Measurements from ENCODE around the gene ZNF768.

The ZNF768 gene

DNA sequence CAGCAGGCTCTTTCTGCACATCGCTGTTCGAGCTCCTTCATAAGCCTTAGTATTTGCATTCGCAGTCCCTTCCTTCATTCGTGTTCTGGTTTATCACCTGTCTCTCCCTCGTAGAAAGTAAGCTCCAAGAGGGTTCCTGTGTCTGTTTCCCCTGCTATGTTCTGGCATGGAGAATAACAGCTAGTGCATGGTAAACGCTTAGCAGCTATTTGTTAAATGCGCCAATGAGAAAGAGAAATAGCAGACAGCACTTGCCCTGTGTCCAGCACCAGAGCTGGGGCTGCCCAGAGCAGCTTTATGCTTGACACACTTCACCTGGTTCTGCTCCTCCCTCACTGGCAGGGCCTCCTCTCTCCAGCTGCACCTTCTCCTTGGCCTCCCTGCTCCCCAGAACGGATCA, 39.6 kb upstream of the ZNF768 start:
- Histone ChIP-seq H3K4me1 (ENCODE audit: control insufficient read depth in 1 of 2, insufficient read depth in 2 of 2, low read length in 2 of 2) (peaks cover 0 to 16% of the 10 kb centered on the region in 2 donors), H3K4me3 (ENCODE audit: low read depth in 1 of 2, low read length in 2 of 2) (no peak overlapping the region), H3K36me3 (ENCODE audit: control insufficient read depth in 1 of 2, insufficient read depth in 2 of 2, low read length in 2 of 2) (no peaks in the 10 kb centered on the region), H3K27ac (ENCODE audit: low read length) (no peak overlapping the region), H3K9me3 (ENCODE audit: control insufficient read depth in 1 of 2, low read length in 2 of 2) (no peaks in the 10 kb centered on the region), H3K27me3 (ENCODE audit: low read depth, low read length) (no peaks in the 10 kb centered on the region)

DNA sequence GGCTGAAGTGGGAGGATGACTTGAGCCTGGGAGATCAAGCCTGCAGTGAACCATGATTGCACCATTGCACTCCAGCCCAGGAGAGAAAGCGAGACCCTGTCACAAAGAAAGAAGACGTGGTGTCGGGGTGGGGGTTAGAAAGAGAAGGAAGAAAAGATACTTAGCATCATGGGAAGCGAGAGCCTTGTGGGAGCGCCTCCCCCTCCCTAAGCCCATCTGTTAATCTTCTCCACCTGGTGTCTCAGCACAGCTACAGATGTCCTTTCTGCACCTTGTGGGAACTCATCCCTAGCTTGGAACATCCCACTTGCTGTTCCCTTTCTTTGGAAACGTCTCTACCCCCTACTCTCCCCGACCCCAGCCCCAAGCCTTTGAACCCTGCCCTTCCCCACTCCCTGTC, 39.2 kb upstream of the ZNF768 start:
- H3K27me3 ChIP-seq (ENCODE audit: low read depth, low read length), result no peaks in the 10 kb centered on the region

DNA sequence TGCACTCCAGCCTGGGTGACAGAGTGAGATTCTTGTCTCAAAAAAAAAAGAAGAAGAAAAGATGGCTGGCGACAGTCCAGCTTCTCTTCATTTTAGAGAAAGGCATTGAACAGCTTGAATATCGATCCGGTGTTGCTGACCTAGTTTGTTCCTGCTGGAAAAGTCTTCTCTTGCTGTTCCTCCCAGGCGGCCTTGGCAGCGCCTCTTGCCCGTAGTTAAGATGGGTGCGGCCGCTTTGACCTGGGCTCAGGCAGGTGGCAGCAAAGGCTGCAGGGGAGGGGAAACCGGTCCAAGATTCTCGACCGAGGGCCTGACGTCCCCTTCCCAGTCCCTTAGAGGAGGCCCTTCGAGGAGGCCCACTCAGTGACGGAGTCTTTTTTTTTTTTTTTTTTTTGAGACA, 35.7 kb upstream of the ZNF768 start:
- peak overlapping the region in 1 of 2 donors; percentile 65 for H3K4me3 ChIP-seq (ENCODE audit: low read depth in 1 of 2, low read length in 2 of 2)
- H3K27ac ChIP-seq (ENCODE audit: low read length), result no peak overlapping the region

More for the DNA sequence above, 39.2 kb upstream of the ZNF768 start:
- Histone ChIP-seq H3K4me1 (ENCODE audit: control insufficient read depth in 1 of 2, insufficient read depth in 2 of 2, low read length in 2 of 2) (peaks cover 0 to 14% of the 10 kb centered on the region in 2 donors), H3K27ac (ENCODE audit: low read length) (no peak overlapping the region), H3K36me3 (ENCODE audit: control insufficient read depth in 1 of 2, insufficient read depth in 2 of 2, low read length in 2 of 2) (no peaks in the 10 kb centered on the region), H3K4me3 (ENCODE audit: low read depth in 1 of 2, low read length in 2 of 2) (no peak overlapping the region), H3K9me3 (ENCODE audit: control insufficient read depth in 1 of 2, low read length in 2 of 2) (no peaks in the 10 kb centered on the region)

DNA sequence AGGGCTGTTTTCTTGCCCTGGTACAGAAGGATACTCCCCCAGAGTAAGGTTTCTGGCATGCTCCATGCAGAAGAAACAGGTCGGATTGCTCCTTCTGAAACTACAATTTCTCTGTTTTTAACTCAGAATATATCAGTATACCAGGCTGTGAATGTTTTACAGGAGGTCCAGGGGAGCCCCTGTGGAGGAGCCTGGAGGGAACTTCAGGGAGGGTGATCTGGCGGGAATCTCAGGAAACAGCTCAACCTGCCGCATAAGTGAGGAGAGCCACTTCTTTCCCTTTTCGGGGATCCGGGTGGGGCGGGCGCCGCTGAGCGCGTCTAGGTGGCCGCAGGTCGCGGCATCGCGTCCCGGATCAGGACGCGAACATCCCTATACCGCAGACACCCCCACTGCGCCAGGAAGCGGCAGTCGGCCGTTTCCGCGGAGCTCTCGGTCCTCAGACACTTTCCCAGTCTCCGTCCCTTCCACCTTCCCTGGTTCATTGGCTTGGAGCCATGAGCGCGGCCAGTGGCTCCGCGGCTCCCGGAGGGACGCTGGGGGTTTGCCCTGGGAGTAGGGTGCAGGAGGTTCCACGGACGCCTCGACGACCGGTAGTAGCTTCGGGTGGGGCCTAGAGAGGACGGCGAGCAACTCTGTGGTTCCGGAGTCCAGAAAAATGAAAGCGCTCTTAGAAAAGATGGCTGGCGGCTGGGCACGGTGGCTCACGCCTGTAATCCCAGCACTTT, 34.9 kb upstream of the ZNF768 start:
- no peaks in the 10 kb centered on the region for H3K9me3 ChIP-seq (ENCODE audit: control insufficient read depth in 1 of 2, low read length in 2 of 2)
- peak overlapping the region; percentile 23 for H3K27ac ChIP-seq (ENCODE audit: low read length)
- peaks cover 0 to 13% of the 10 kb centered on the region in 2 donors for H3K4me1 ChIP-seq (ENCODE audit: control insufficient read depth in 1 of 2, insufficient read depth in 2 of 2, low read length in 2 of 2)

More for the DNA sequence above, 35.7 kb upstream of the ZNF768 start:
- no peaks in the 10 kb centered on the region for H3K36me3 ChIP-seq (ENCODE audit: control insufficient read depth in 1 of 2, insufficient read depth in 2 of 2, low read length in 2 of 2)
- H3K4me1 ChIP-seq (ENCODE audit: control insufficient read depth in 1 of 2, insufficient read depth in 2 of 2, low read length in 2 of 2), result peaks cover 0 to 10% of the 10 kb centered on the region in 2 donors
- H3K9me3 ChIP-seq (ENCODE audit: control insufficient read depth in 1 of 2, low read length in 2 of 2), result no peaks in the 10 kb centered on the region
- H3K27me3 ChIP-seq (ENCODE audit: low read depth, low read length), result no peaks in the 10 kb centered on the region

DNA sequence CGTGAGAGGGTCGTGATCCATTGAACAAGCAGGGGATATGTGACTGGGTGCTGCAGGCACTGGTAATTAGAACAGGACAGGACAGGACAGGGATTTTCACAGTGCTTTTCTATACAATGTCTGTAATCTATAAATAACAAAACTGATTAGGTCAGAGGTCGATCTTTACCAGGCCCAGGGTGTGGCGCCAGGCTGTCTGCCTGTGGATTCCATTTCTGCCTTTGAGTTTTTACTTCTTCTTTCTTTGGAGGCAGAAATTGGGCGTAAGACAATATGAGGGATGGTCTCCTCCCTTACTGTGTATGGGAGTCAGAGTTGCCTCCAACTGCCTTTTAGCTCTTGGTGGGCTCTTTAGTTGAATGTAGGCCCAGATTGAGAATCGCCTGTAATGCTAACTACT, 33.3 kb upstream of the ZNF768 start:
- H3K9me3 ChIP-seq (ENCODE audit: control insufficient read depth in 1 of 2, low read length in 2 of 2), result no peaks in the 10 kb centered on the region
- peaks cover 3 to 10% of the 10 kb centered on the region in 2 donors for H3K36me3 ChIP-seq (ENCODE audit: control insufficient read depth in 1 of 2, insufficient read depth in 2 of 2, low read length in 2 of 2)
- no peak overlapping the region for H3K4me3 ChIP-seq (ENCODE audit: low read depth in 1 of 2, low read length in 2 of 2)
- H3K27ac ChIP-seq (ENCODE audit: low read length), result no peak overlapping the region
- no peaks in the 10 kb centered on the region for H3K27me3 ChIP-seq (ENCODE audit: low read depth, low read length)
- peaks cover 0 to 17% of the 10 kb centered on the region in 2 donors for H3K4me1 ChIP-seq (ENCODE audit: control insufficient read depth in 1 of 2, insufficient read depth in 2 of 2, low read length in 2 of 2)

More for the DNA sequence above, 34.9 kb upstream of the ZNF768 start:
- Histone ChIP-seq H3K27me3 (ENCODE audit: low read depth, low read length) (no peaks in the 10 kb centered on the region), H3K4me3 (ENCODE audit: low read depth in 1 of 2, low read length in 2 of 2) (peak overlapping the region; percentile 55 to 65), H3K36me3 (ENCODE audit: control insufficient read depth in 1 of 2, insufficient read depth in 2 of 2, low read length in 2 of 2) (no peaks in the 10 kb centered on the region)

DNA sequence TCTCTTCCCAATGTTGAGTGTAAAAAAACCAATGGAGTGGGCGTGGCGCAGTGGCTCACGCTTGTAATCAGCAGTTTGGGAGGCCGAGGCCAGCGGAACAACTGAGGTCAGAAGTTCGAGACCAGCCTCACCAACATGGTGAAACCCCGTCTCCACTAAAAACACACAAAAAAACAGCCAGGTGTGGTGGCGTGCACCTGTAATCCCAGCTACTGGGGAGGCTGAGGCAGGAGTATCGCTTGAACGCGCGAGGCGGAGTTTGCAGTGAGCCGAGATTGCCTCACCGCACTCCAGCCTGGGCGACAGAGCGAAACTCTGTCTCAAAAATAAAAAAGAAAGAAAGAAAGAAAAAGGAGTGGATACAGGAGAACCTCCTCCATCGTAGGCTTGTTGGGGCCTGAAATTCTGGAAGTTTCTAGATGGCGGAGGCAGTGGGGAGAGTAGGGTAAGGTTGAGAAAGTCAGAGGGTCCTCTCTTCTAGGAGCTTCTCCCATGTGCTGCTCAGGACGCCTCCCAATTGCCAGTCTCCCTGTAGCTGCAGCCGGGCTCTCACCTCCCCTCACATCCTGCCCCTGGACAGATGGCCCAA, 32.5 kb upstream of the ZNF768 start:
- H3K4me1 ChIP-seq (ENCODE audit: control insufficient read depth in 1 of 2, insufficient read depth in 2 of 2, low read length in 2 of 2), result peaks cover 0 to 17% of the 10 kb centered on the region in 2 donors
- H3K27me3 ChIP-seq (ENCODE audit: low read depth, low read length), result no peaks in the 10 kb centered on the region
- H3K27ac ChIP-seq (ENCODE audit: low read length), result peak overlapping the region; percentile 60
- H3K36me3 ChIP-seq (ENCODE audit: control insufficient read depth in 1 of 2, insufficient read depth in 2 of 2, low read length in 2 of 2), result peaks cover 3 to 10% of the 10 kb centered on the region in 2 donors
- H3K4me3 ChIP-seq (ENCODE audit: low read depth in 1 of 2, low read length in 2 of 2), result peak overlapping the region; percentile 53 to 85
- no peaks in the 10 kb centered on the region for H3K9me3 ChIP-seq (ENCODE audit: control insufficient read depth in 1 of 2, low read length in 2 of 2)

DNA sequence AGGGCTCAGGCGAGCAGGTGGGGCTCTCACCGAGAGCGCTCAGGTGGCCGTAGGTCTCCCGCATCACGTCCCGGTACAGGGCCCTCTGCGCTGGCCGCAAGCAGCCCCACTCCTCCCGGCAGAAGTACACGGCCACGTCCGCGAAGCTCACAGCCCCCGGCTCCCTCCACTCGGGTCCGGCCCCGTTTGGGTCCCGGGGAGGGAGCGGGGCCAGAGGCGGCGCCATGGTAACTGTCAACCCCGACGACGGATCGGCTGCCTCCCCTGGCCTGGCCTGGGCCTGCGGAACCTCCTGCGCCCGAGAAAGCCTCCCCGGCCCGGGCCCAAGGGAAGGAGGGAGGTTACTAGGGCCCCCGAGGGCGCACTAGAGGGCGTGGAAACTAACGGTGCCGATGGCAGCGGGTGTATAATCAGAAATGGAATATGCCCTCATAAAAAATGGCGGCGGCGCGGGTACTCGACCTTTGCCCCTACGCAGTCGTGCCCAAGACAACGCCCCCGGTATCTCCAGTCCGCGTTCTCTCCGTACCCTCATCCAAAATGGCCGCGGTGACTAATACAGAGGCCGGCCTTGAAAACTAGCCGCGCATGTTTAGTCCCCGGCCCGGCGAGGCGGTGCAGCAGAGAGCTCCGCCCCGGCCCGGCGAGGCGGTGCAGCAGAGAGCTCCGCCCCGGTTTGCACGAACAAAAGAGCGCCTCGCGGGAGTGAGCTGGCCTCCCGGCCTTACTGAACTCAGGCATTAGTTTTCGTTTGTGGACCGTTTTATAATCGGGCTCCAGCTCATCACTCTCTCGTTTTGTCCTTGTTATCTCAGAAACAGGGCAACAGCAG, 31.8 kb upstream of the ZNF768 start, which contains the start of gene ZNF764:
TSS of gene ZNF764 (minus strand) at position 418 of the 832 bp plus-strand sequence. CDS start at position 226, 192 bp downstream.
- peaks cover 3 to 10% of the 10 kb centered on the region in 2 donors for H3K36me3 ChIP-seq (ENCODE audit: control insufficient read depth in 1 of 2, insufficient read depth in 2 of 2, low read length in 2 of 2)
- no peaks in the 10 kb centered on the region for H3K9me3 ChIP-seq (ENCODE audit: control insufficient read depth in 1 of 2, low read length in 2 of 2)
- peaks cover 2 to 20% of the 10 kb centered on the region in 2 donors for H3K4me1 ChIP-seq (ENCODE audit: control insufficient read depth in 1 of 2, insufficient read depth in 2 of 2, low read length in 2 of 2)
- H3K27me3 ChIP-seq (ENCODE audit: low read depth, low read length), result no peaks in the 10 kb centered on the region
- H3K27ac ChIP-seq (ENCODE audit: low read length), result peak within 1 kb of the TSS; percentile 72
- peak within 1 kb of the TSS; percentile 66 to 85 for H3K4me3 ChIP-seq (ENCODE audit: low read depth in 1 of 2, low read length in 2 of 2)

DNA sequence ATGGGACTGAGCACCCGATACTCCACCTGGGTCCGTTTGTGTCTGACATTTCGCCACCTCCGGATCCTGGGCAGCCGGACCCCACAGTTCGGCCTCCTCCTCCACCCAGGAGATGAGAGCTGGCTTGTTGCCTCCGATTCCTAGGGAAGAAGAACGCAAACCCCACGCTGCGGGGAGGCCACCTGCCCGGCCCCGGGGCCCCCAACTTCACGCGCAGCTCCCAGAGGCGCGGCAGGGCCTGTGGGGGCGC, 31.3 kb upstream of the ZNF768 start:
- Histone ChIP-seq H3K36me3 (ENCODE audit: control insufficient read depth in 1 of 2, insufficient read depth in 2 of 2, low read length in 2 of 2) (peaks cover 9 to 15% of the 10 kb centered on the region in 2 donors), H3K27ac (ENCODE audit: low read length) (peak overlapping the region; percentile 72), H3K27me3 (ENCODE audit: low read depth, low read length) (no peaks in the 10 kb centered on the region), H3K4me3 (ENCODE audit: low read depth in 1 of 2, low read length in 2 of 2) (peak overlapping the region; percentile 66 to 85), H3K9me3 (ENCODE audit: control insufficient read depth in 1 of 2, low read length in 2 of 2) (no peaks in the 10 kb centered on the region), H3K4me1 (ENCODE audit: control insufficient read depth in 1 of 2, insufficient read depth in 2 of 2, low read length in 2 of 2) (peaks cover 6 to 20% of the 10 kb centered on the region in 2 donors)

DNA sequence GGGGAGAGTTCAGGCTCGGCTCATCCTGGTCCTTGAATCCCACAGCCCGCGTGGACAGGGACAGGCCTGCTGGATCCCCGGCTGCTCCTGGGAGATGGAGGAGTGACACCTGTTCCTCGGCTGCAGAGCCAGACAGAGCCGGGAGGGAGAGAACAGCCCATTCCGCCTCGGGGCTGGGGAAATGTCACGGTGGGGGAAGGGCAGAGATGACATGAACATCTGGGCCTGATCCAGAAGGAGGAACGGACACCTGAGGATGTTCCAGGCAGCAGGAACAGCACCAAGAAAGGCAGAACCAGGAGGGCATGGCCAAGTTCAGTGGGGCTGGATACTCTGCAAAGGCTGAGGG, 29.7 kb upstream of the ZNF768 start:
- H3K9me3 ChIP-seq (ENCODE audit: control insufficient read depth in 1 of 2, low read length in 2 of 2), result no peaks in the 10 kb centered on the region
- H3K27me3 ChIP-seq (ENCODE audit: low read depth, low read length), result no peaks in the 10 kb centered on the region
- peaks cover 6 to 17% of the 10 kb centered on the region in 2 donors for H3K4me1 ChIP-seq (ENCODE audit: control insufficient read depth in 1 of 2, insufficient read depth in 2 of 2, low read length in 2 of 2)
- peaks cover 10 to 17% of the 10 kb centered on the region in 2 donors for H3K36me3 ChIP-seq (ENCODE audit: control insufficient read depth in 1 of 2, insufficient read depth in 2 of 2, low read length in 2 of 2)
- no peak overlapping the region for H3K27ac ChIP-seq (ENCODE audit: low read length)
- no peak overlapping the region for H3K4me3 ChIP-seq (ENCODE audit: low read depth in 1 of 2, low read length in 2 of 2)

DNA sequence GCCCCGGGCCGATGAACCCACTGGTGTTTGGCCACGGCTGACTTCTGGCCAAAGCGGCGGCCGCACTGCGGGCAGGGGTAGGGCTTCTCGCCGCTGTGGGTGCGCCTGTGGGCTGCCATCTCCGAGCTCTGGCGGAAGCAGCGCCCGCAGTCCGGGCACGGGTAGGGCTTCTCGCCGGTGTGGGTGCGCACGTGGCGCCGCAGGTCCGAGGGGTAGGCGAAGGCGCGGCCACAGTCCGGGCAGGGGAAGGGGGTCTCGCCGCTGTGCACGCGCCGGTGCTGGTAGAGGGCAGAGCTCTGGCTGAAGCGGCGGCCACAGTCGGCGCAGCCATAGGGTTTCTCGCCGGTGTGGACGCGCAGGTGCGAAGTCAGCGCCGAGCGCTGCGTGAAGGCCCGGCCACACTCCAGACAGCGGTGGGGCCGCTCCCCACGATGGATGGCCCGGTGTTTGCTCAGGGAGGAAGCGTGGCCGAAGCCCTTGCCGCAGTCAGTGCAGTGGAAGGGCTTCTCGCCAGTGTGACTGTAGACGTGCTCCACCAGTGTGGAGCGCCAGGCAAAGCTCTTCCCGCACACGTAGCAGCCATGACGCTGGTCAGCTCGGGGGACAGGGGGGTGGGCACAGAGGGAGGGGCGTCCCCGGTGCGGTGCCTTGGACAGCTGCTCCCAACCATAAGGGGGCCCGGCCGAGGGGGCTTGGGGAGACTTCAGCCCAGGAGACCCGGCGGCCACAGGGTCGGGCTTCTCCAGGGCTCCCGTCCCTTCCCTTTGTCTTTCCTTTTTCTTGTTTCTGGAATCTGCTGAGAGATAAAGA, 29.2 kb upstream of the ZNF768 start:
- Histone ChIP-seq H3K9me3 (ENCODE audit: control insufficient read depth in 1 of 2, low read length in 2 of 2) (no peaks in the 10 kb centered on the region), H3K4me1 (ENCODE audit: control insufficient read depth in 1 of 2, insufficient read depth in 2 of 2, low read length in 2 of 2) (peaks cover 6 to 14% of the 10 kb centered on the region in 2 donors), H3K27me3 (ENCODE audit: low read depth, low read length) (no peaks in the 10 kb centered on the region), H3K27ac (ENCODE audit: low read length) (no peak overlapping the region), H3K36me3 (ENCODE audit: control insufficient read depth in 1 of 2, insufficient read depth in 2 of 2, low read length in 2 of 2) (peaks cover 10 to 17% of the 10 kb centered on the region in 2 donors), H3K4me3 (ENCODE audit: low read depth in 1 of 2, low read length in 2 of 2) (no peak overlapping the region)

Data from muscle layer of duodenum (tissue), 2 donors.